NCI-H524 (cell line): Measurements from ENCODE around the gene CARM1.
"Not testable (repeated sequence)": the region's sequence is repeated elsewhere in the genome, so short reads cannot be mapped to it uniquely, and the experiment has no call there.

ENCODE experiments used
- DNase-seq, 2 experiments: peaks; one replicate each; lab custom pipeline; 2025; lab: John Stamatoyannopoulos, UW

Gene CARM1

GRCh38 chr19:10872546-10873107 is 1.3 kb downstream of the CARM1 start:
- no peak for DNase-seq

- DNase-seq: no peak
Measured at GRCh38 chr19:10874024-10874423, 2.7 kb downstream of the CARM1 start.

- no peak for DNase-seq
Measured at GRCh38 chr19:10876459-10877240, 5.3 kb downstream of the CARM1 start.

- DNase-seq: not testable (repeated sequence)
Measured at GRCh38 chr19:10877608-10878007, 6.3 kb downstream of the CARM1 start.

GRCh38 chr19:10878253-10878652 is 6.9 kb downstream of the CARM1 start:
- no peak for DNase-seq

GRCh38 chr19:10881403-10882107 is 10.2 kb downstream of the CARM1 start:
- DNase-seq: no peak

GRCh38 chr19:10882108-10882457 is 10.7 kb downstream of the CARM1 start:
- no peak for DNase-seq

- no peak for DNase-seq
Measured at GRCh38 chr19:10884274-10884673, 12.9 kb downstream of the CARM1 start.

- DNase-seq: no peak
Measured at GRCh38 chr19:10885201-10886169, 14.1 kb downstream of the CARM1 start.

- peak in 1 of 2 experiments; percentile 51 for DNase-seq
Measured at GRCh38 chr19:10887616-10888367, 16.4 kb downstream of the CARM1 start.

GRCh38 chr19:10888421-10888866 is 17.1 kb downstream of the CARM1 start:
- DNase-seq: peak; percentile 89 to 96

- DNase-seq: no peak
Measured at GRCh38 chr19:10889880-10890279, 18.5 kb downstream of the CARM1 start.

- DNase-seq: no peak
Measured at GRCh38 chr19:10891405-10892086, 20.2 kb downstream of the CARM1 start.

- peak; percentile 66 to 84 for DNase-seq
Measured at GRCh38 chr19:10892256-10892655, 20.9 kb downstream of the CARM1 start.

- no peak for DNase-seq
Measured at GRCh38 chr19:10894911-10895213, 23.5 kb downstream of the CARM1 start.

GRCh38 chr19:10895363-10895762 is 24.0 kb downstream of the CARM1 start:
- no peak for DNase-seq

- no peak for DNase-seq
Measured at GRCh38 chr19:10895920-10896319, 24.6 kb downstream of the CARM1 start.

- peak in 1 of 2 experiments; percentile 38 for DNase-seq
Measured at GRCh38 chr19:10896851-10897526, 25.6 kb downstream of the CARM1 start.

- no peak for DNase-seq
Measured at GRCh38 chr19:10898633-10899032, 27.3 kb downstream of the CARM1 start.

- DNase-seq: no peak
Measured at GRCh38 chr19:10899151-10899653, 27.8 kb downstream of the CARM1 start.
